ENCODE results near the gene SLC30A2.

DNA sequence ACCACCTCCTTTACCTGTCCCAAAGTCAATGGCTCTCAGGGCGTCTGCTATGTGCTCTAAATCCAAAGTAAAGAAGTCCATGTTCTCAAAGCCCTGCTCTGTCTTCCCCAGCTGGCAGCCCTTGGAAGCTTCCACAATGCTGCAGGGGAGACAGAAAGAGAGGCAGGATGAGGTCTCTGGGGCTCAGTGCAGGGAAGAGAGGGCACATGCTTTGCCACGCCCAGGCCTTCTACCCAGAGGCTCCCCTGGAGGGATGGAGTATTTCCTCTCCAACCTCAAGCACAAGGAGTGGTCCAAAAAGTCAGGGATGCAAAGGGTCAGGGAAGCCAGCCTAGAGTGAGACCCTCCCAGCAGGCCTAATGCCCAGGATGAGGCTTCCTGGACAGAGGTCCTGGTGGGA lies 11.3 kb upstream of the SLC30A2 start:
- TF ChIP-seq, protein P1, sequence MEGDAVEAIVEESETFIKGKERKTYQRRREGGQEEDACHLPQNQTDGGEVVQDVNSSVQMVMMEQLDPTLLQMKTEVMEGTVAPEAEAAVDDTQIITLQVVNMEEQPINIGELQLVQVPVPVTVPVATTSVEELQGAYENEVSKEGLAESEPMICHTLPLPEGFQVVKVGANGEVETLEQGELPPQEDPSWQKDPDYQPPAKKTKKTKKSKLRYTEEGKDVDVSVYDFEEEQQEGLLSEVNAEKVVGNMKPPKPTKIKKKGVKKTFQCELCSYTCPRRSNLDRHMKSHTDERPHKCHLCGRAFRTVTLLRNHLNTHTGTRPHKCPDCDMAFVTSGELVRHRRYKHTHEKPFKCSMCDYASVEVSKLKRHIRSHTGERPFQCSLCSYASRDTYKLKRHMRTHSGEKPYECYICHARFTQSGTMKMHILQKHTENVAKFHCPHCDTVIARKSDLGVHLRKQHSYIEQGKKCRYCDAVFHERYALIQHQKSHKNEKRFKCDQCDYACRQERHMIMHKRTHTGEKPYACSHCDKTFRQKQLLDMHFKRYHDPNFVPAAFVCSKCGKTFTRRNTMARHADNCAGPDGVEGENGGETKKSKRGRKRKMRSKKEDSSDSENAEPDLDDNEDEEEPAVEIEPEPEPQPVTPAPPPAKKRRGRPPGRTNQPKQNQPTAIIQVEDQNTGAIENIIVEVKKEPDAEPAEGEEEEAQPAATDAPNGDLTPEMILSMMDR (IDR thresholded peaks at IDR 0.05; ENCODE audit: low read length) = no peak
- TF ChIP-seq EZH2 (IDR thresholded peaks at IDR 0.05; ENCODE audit: borderline replicate concordance, low read length) = no peak

Measured in OCI-LY1 (cell line).